Measurements from ENCODE around the gene LRP10.
A peak's percentile ranks its signal among the peaks of the same experiment; 100 is the strongest.
"Not testable (repeated sequence)": the region's sequence is repeated elsewhere in the genome, so short reads cannot be mapped to it uniquely, and the experiment has no call there.

The LRP10 gene

GRCh38 chr14:22896760-22897159, 25.2 kb downstream of the LRP10 start:
- Mint-ChIP-seq H3K27me3 (no peaks in the 10 kb centered on the region), H3K4me3 (no peak overlapping the region)

GRCh38 chr14:22897357-22897756, 25.8 kb downstream of the LRP10 start:
- DNase-seq, result no peak
- ATAC-seq (replicated peaks), result no peak
- Mint-ChIP-seq H3K4me1 (peaks cover 3 to 10% of the 10 kb centered on the region in 2 donors), H3K27me3 (no peaks in the 10 kb centered on the region), H3K4me3 (no peak overlapping the region), H3K9me3 (no peaks in the 10 kb centered on the region), H3K36me3 (peaks cover 25 to 36% of the 10 kb centered on the region in 2 donors), H3K27ac (no peak overlapping the region)

More at GRCh38 chr14:22896760-22897159, 25.2 kb downstream of the LRP10 start:
- Mint-ChIP-seq H3K9me3 (no peaks in the 10 kb centered on the region), H3K36me3 (peaks cover 20 to 36% of the 10 kb centered on the region in 2 donors), H3K4me1 (peaks cover 5 to 10% of the 10 kb centered on the region in 2 donors), H3K27ac (no peak overlapping the region)
- no peak for DNase-seq
- no peak for ATAC-seq (replicated peaks)

- no peak for ATAC-seq (replicated peaks)
- Mint-ChIP-seq H3K36me3 (peaks cover 24 to 31% of the 10 kb centered on the region in 2 donors), H3K4me3 (no peak overlapping the region), H3K27me3 (no peaks in the 10 kb centered on the region), H3K4me1 (peaks cover 3 to 10% of the 10 kb centered on the region in 2 donors), H3K9me3 (no peaks in the 10 kb centered on the region), H3K27ac (peak overlapping the region; percentile 1)
- no peak for DNase-seq
Measured at GRCh38 chr14:22898302-22899090, 27.0 kb downstream of the LRP10 start.

- ATAC-seq (replicated peaks) (peak; percentile 82 to 88), DNase-seq (no peak)
- Mint-ChIP-seq H3K4me1 (peaks cover 3 to 10% of the 10 kb centered on the region in 2 donors), H3K4me3 (no peak overlapping the region), H3K27ac (no peak overlapping the region), H3K36me3 (peaks cover 30 to 35% of the 10 kb centered on the region in 2 donors), H3K27me3 (no peaks in the 10 kb centered on the region), H3K9me3 (no peaks in the 10 kb centered on the region)
Measured at GRCh38 chr14:22900081-22900799, 28.7 kb downstream of the LRP10 start.

- Mint-ChIP-seq H3K27ac (peak overlapping the region; percentile 16), H3K9me3 (no peaks in the 10 kb centered on the region), H3K27me3 (no peaks in the 10 kb centered on the region), H3K36me3 (peaks cover 39 to 44% of the 10 kb centered on the region in 2 donors), H3K4me3 (no peak overlapping the region), H3K4me1 (peaks cover 3 to 10% of the 10 kb centered on the region in 2 donors)
- DNase-seq (no peak), ATAC-seq (replicated peaks) (no peak)
Measured at GRCh38 chr14:22901799-22902198, 30.3 kb downstream of the LRP10 start.

- H3K4me3 Mint-ChIP-seq, result no peak overlapping the region
- H3K9me3 Mint-ChIP-seq, result no peaks in the 10 kb centered on the region
- peaks cover 3 to 10% of the 10 kb centered on the region in 2 donors for H3K4me1 Mint-ChIP-seq
- peaks cover 35 to 37% of the 10 kb centered on the region in 2 donors for H3K36me3 Mint-ChIP-seq
- DNase-seq (no peak), ATAC-seq (replicated peaks) (no peak)
- no peaks in the 10 kb centered on the region for H3K27me3 Mint-ChIP-seq
- H3K27ac Mint-ChIP-seq, result no peak overlapping the region
Measured at GRCh38 chr14:22903742-22904087, 32.2 kb downstream of the LRP10 start.

- Mint-ChIP-seq H3K4me1 (peaks cover 6 to 11% of the 10 kb centered on the region in 2 donors), H3K36me3 (peaks cover 45 to 46% of the 10 kb centered on the region in 2 donors), H3K27ac (no peak overlapping the region), H3K9me3 (no peaks in the 10 kb centered on the region), H3K4me3 (no peak overlapping the region), H3K27me3 (no peaks in the 10 kb centered on the region)
- ATAC-seq (replicated peaks) (no peak), DNase-seq (no peak)
Measured at GRCh38 chr14:22905627-22906026, 34.1 kb downstream of the LRP10 start.

- ATAC-seq (replicated peaks) (no peak), DNase-seq (no peak)
- Mint-ChIP-seq H3K36me3 (peaks cover 43% of the 10 kb centered on the region in 2 donors), H3K4me1 (peaks cover 4 to 7% of the 10 kb centered on the region in 2 donors), H3K4me3 (no peak overlapping the region), H3K27me3 (no peaks in the 10 kb centered on the region), H3K9me3 (no peaks in the 10 kb centered on the region), H3K27ac (no peak overlapping the region)
Measured at GRCh38 chr14:22906073-22906472, 34.5 kb downstream of the LRP10 start.

- ATAC-seq (replicated peaks), result no peak
- H3K4me1 Mint-ChIP-seq, result peaks cover 9 to 20% of the 10 kb centered on the region in 2 donors
Measured at GRCh38 chr14:22907429-22907828, 35.9 kb downstream of the LRP10 start.

GRCh38 chr14:22908601-22909000, 37.1 kb downstream of the LRP10 start:
- H3K9me3 Mint-ChIP-seq, result no peaks in the 10 kb centered on the region
- peaks cover 41 to 42% of the 10 kb centered on the region in 2 donors for H3K36me3 Mint-ChIP-seq
- DNase-seq, result no peak
- H3K27ac Mint-ChIP-seq, result no peak overlapping the region
- no peak for ATAC-seq (replicated peaks)
- H3K4me1 Mint-ChIP-seq, result peaks cover 11 to 26% of the 10 kb centered on the region in 2 donors
- H3K27me3 Mint-ChIP-seq, result no peaks in the 10 kb centered on the region
- no peak overlapping the region for H3K4me3 Mint-ChIP-seq

More at GRCh38 chr14:22907429-22907828, 35.9 kb downstream of the LRP10 start:
- Mint-ChIP-seq H3K9me3 (no peaks in the 10 kb centered on the region), H3K27ac (no peak overlapping the region), H3K36me3 (peaks cover 38 to 40% of the 10 kb centered on the region in 2 donors), H3K4me3 (no peak overlapping the region), H3K27me3 (no peaks in the 10 kb centered on the region)
- no peak for DNase-seq

- DNase-seq, result no peak
- Mint-ChIP-seq H3K4me1 (peaks cover 11 to 35% of the 10 kb centered on the region in 2 donors), H3K4me3 (no peak overlapping the region), H3K27ac (no peak overlapping the region), H3K36me3 (peaks cover 25 to 32% of the 10 kb centered on the region in 2 donors), H3K9me3 (no peaks in the 10 kb centered on the region), H3K27me3 (no peaks in the 10 kb centered on the region)
- no peak for ATAC-seq (replicated peaks)
Measured at GRCh38 chr14:22910916-22911315, 39.4 kb downstream of the LRP10 start.

- H3K27ac Mint-ChIP-seq; H3K27me3 Mint-ChIP-seq; H3K4me3 Mint-ChIP-seq; DNase-seq; H3K9me3 Mint-ChIP-seq; ATAC-seq (replicated peaks): not testable (repeated sequence)
- H3K36me3 Mint-ChIP-seq, result peaks cover 25 to 33% of the 10 kb centered on the region in 2 donors
- H3K4me1 Mint-ChIP-seq, result peaks cover 18 to 55% of the 10 kb centered on the region in 2 donors
Measured at GRCh38 chr14:22914836-22915235, 43.3 kb downstream of the LRP10 start.

GRCh38 chr14:22915886-22916521, 44.5 kb downstream of the LRP10 start:
- H3K36me3 Mint-ChIP-seq, result peaks cover 28 to 30% of the 10 kb centered on the region in 2 donors

More at GRCh38 chr14:22915886-22916521, 44.5 kb downstream of the LRP10 start:
- no peak for DNase-seq
- no peak overlapping the region for H3K4me3 Mint-ChIP-seq
- no peak for ATAC-seq (replicated peaks)
- no peak overlapping the region for H3K27ac Mint-ChIP-seq
- peaks cover 19 to 62% of the 10 kb centered on the region in 2 donors for H3K4me1 Mint-ChIP-seq
- H3K27me3 Mint-ChIP-seq, result no peaks in the 10 kb centered on the region
- H3K9me3 Mint-ChIP-seq, result no peaks in the 10 kb centered on the region
